Right lung (tissue), 5 donors: ENCODE measurements around the gene THOC5. TPM values are rescaled to one million over a fixed set of nuclear protein-coding genes. Genes with fewer than 3 reads are reported as not detected.
"Not testable (repeated sequence)": the region's sequence is repeated elsewhere in the genome, so short reads cannot be mapped to it uniquely, and the experiment has no call there.

ENCODE experiments used
- DNase-seq, 2 donors: peaks; one replicate each; pipeline ENCODE4 v3.0.0-alpha.2; 2013
- polyA plus RNA-seq, 5 donors: library from polyadenylated mRNA; unstranded; fragments of 120-200 nt; gene quantifications; one replicate each; pipeline versions ENCODE4 v1.2.1 to v1.2.3, GENCODE V29; 2013; ENCODE audit warnings: inconsistent platforms in 1 of 5, low replicate concordance in 1 of 5; ENCODE audit not compliant: insufficient read length in 5 of 5, insufficient read depth in 1 of 5

Gene THOC5
- polyA plus RNA-seq, 5 donors: 27.2 to 45.9 (median 35.6) TPM

- not testable (repeated sequence) for DNase-seq
Observed at GRCh38 chr22:29566513-29566912, 13.0 kb upstream of the THOC5 start.

- DNase-seq: no peak
Observed at GRCh38 chr22:29563652-29564460, 10.3 kb upstream of the THOC5 start.

GRCh38 chr22:29559853-29560252 lies 6.3 kb upstream of the THOC5 start:
- no peak for DNase-seq

- no peak for DNase-seq
Observed at GRCh38 chr22:29559030-29559429, 5.5 kb upstream of the THOC5 start.

- DNase-seq: peak; percentile 52 to 70
Observed at GRCh38 chr22:29555065-29555644, 1.6 kb upstream of the THOC5 start.

- not testable (repeated sequence) for DNase-seq
Observed at GRCh38 chr22:29552357-29552756, 1.2 kb downstream of the THOC5 start.

GRCh38 chr22:29550005-29550404 lies 3.6 kb downstream of the THOC5 start:
- no peak for DNase-seq

GRCh38 chr22:29545045-29545444 lies 8.5 kb downstream of the THOC5 start:
- not testable (repeated sequence) for DNase-seq

- no peak for DNase-seq
Observed at GRCh38 chr22:29541845-29542244, 11.7 kb downstream of the THOC5 start.

- DNase-seq: no peak
Observed at GRCh38 chr22:29539105-29539504, 14.5 kb downstream of the THOC5 start.

- no peak for DNase-seq
Observed at GRCh38 chr22:29536411-29536810, 17.1 kb downstream of the THOC5 start.

- no peak for DNase-seq
Observed at GRCh38 chr22:29531419-29531818, 22.1 kb downstream of the THOC5 start.

GRCh38 chr22:29530716-29531115 lies 22.8 kb downstream of the THOC5 start:
- no peak for DNase-seq

- no peak for DNase-seq
Observed at GRCh38 chr22:29528144-29528543, 25.4 kb downstream of the THOC5 start.

GRCh38 chr22:29524442-29525191 lies 28.9 kb downstream of the THOC5 start:
- DNase-seq: no peak

- no peak for DNase-seq
Observed at GRCh38 chr22:29523761-29524160, 29.8 kb downstream of the THOC5 start.

GRCh38 chr22:29521526-29521925 lies 32.0 kb downstream of the THOC5 start:
- no peak for DNase-seq

- no peak for DNase-seq
Observed at GRCh38 chr22:29520851-29521250, 32.7 kb downstream of the THOC5 start.

GRCh38 chr22:29519996-29520395 lies 33.6 kb downstream of the THOC5 start:
- DNase-seq: no peak

GRCh38 chr22:29518427-29518826 lies 35.1 kb downstream of the THOC5 start:
- no peak for DNase-seq

GRCh38 chr22:29517215-29517908 lies 36.2 kb downstream of the THOC5 start:
- DNase-seq: no peak

GRCh38 chr22:29512031-29512430 lies 41.5 kb downstream of the THOC5 start:
- DNase-seq: no peak
